HUES6 (cell line): ENCODE results near the gene CTR9.

Experiments used
- H3K27ac ChIP-seq: 2 replicates; pipeline ENCODE4 v1.7.0; 2013; ENCODE audit warnings: low read depth, mild to moderate bottlenecking, low read length, inconsistent platforms
- H3K27me3 ChIP-seq: 2 replicates; pipeline ENCODE4 v1.6.1; 2013; ENCODE audit warnings: low read length; ENCODE audit not compliant: control insufficient read depth, insufficient read depth
- H3K36me3 ChIP-seq: 2 replicates; pipeline ENCODE4 v1.6.1; 2013; ENCODE audit warnings: low read length; ENCODE audit not compliant: control insufficient read depth, insufficient read depth
- H3K4me1 ChIP-seq: 2 replicates; pipeline ENCODE4 v1.6.1; 2013; ENCODE audit warnings: low read length; ENCODE audit not compliant: control insufficient read depth, insufficient read depth
- H3K4me3 ChIP-seq: 2 replicates; pipeline ENCODE4 v1.5.1; 2013; ENCODE audit warnings: low read depth, low read length
- H3K9ac ChIP-seq: one replicate; pipeline ENCODE4 v1.6.1; 2013; ENCODE audit warnings: mild to moderate bottlenecking, low read length
- H3K9me3 ChIP-seq: 2 replicates; pipeline ENCODE4 v1.6.1; 2013; ENCODE audit warnings: low read depth, low read length; ENCODE audit not compliant: control insufficient read depth, insufficient read depth

The CTR9 gene

DNA sequence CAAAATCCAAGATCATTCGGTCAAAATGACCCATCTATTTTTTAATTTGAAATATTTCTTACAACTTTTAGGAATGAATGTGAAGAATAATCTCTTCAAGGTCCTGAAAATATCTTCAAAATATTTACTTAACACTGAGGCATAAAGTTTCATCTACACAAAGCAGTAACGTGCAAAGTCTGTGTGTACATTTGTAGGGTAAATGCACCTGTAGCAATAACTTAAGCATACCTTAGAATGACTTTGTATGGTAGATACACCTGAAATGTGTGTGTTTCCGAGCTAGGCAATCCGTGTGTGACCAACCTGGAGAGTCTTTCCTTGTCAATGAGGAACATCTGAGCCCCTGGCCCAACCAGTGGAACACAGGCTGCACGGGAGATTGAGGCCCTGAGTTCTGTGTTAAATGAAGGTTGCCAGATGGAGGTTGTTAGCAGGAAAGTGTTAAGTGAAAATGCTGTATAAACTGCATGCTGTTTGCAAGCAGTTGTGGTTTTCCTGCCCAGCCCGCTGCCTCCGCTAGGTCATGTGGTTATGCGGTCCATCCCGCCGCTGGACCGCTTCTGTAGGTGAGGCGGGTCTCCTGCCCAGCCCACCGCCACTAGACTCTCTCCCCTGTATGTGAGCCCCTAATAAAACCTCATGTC is 7.6 kb upstream of the CTR9 start:
- Histone ChIP-seq H3K27me3 (no peaks in the 10 kb centered on the region), H3K36me3 (no peaks in the 10 kb centered on the region), H3K4me3 (no peak overlapping the region), H3K9me3 (no peaks in the 10 kb centered on the region), H3K4me1 (no peaks in the 10 kb centered on the region), H3K9ac (no peak overlapping the region), H3K27ac (no peak overlapping the region)

DNA sequence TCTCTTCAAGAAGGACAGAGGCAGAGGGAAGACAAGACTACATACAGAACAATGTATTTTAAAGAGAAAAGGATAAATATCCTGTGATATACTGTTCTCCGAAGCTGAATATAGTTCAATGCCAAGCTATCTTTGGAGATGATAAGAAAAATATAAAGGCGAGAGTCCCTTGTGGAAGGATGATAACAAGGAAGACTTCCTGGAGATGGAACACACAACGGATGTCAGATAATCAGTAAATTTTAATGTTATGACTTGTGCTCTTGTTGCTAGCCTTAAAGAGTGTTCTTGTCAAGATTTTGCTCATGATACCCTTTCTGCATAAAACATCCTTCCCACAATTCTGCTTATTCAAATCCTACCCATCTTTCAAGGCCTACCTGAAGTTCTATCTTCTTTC is 6.8 kb upstream of the CTR9 start:
- no peak overlapping the region for H3K9ac ChIP-seq
- no peaks in the 10 kb centered on the region for H3K4me1 ChIP-seq
- no peak overlapping the region for H3K4me3 ChIP-seq
- no peaks in the 10 kb centered on the region for H3K36me3 ChIP-seq
- H3K27me3 ChIP-seq, result no peaks in the 10 kb centered on the region
- no peaks in the 10 kb centered on the region for H3K9me3 ChIP-seq
- H3K27ac ChIP-seq, result no peak overlapping the region

DNA sequence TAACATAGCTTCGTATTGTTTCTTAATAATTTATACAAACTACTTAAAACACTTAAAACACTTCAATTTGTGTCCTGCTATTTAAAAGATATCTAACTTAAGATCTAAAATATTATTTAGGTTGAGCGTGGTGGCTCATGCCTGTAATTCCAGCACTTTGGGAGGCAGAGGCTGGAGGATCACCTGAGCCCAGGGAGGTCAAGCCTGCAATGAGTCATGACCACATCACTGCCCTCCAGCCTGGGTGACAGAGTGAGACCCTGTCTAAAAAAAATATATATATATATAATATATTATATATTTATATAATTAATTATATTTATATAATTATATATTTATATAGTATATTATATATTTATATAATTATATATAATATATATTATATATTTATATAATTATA is 4.2 kb upstream of the CTR9 start:
- Histone ChIP-seq H3K9me3 (no peaks in the 10 kb centered on the region), H3K4me3 (no peak overlapping the region), H3K4me1 (0 out of 2 replicates have a peak, but pooled peaks cover under 1% of the 10 kb centered on the region), H3K36me3 (no peaks in the 10 kb centered on the region), H3K9ac (no peak overlapping the region), H3K27ac (no peak overlapping the region), H3K27me3 (no peaks in the 10 kb centered on the region)

DNA sequence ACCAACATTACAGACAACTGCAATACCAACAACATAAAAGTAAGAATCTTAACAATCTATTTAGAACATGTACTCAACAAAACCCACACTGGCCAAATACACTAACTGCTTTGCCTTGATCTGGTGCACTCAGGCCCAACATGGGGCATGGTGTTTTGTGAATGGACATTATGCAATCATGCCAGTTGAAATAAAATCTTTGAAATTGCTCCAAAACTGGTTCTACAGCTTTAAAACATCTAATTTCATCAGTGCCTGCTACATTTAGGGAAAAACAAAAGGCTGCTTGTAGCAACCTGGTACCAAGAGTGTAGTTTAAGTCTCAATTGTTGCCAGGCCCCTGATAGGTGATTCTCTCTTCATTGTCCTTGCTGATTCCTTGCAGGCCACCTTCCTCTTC is 3.3 kb upstream of the CTR9 start:
- Histone ChIP-seq H3K4me3 (no peak overlapping the region), H3K4me1 (peaks cover 6% of the 10 kb centered on the region; the same call in 1 of the 2 replicates), H3K36me3 (peaks cover 2% of the 10 kb centered on the region; the same call in 1 of the 2 replicates), H3K27me3 (no peaks in the 10 kb centered on the region), H3K9me3 (no peaks in the 10 kb centered on the region), H3K27ac (no peak overlapping the region), H3K9ac (no peak overlapping the region)

DNA sequence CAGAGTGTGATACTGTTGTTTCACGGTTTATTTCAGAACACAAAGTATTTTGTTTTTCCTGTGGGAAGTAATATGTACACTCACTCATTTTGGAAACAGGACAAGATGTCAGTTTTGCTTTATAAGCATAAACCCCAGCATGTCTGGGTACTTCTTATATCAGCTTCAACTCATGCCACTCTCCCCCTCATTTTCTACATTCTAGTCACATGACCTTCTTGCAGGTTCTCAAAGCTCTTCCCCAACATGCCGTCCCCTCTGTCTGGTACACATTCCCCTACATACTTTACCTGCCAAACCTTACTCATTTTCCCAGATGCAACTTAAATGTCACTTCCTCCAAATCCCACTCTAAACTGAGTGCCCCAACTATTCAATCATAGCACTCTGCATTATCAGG is 1.6 kb upstream of the CTR9 start:
- Histone ChIP-seq H3K4me3 (no peak overlapping the region), H3K9ac (no peak overlapping the region), H3K9me3 (no peaks in the 10 kb centered on the region), H3K27me3 (no peaks in the 10 kb centered on the region), H3K4me1 (peaks cover 6% of the 10 kb centered on the region; the same call in 1 of the 2 replicates), H3K36me3 (peaks cover 11% of the 10 kb centered on the region; the same call in 1 of the 2 replicates), H3K27ac (no peak overlapping the region)

DNA sequence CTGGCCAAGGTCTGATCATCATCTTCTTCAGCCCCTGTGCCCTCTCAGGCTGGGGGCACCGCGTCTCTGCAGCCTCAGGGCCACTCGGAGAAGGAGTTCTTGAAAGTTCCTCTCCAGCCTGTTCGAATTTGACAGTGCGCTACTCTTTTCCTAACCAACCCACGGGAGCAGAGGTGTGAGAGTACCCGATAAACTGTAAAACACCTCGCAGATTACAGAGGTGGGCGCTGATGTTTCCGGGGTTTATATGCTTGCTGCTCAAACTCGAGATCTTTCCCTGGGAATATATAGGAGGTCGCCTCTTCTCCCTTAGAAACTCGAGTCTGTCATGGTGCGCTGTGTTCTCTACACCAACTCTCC is 515 bp downstream of the CTR9 start:
- H3K36me3 ChIP-seq, result peaks cover 29% of the 10 kb centered on the region
- H3K4me1 ChIP-seq, result peaks cover 6% of the 10 kb centered on the region; the same call in 1 of the 2 replicates
- peak overlapping the region; percentile 87 for H3K9ac ChIP-seq
- no peak overlapping the region for H3K27ac ChIP-seq
- H3K27me3 ChIP-seq, result no peaks in the 10 kb centered on the region
- H3K4me3 ChIP-seq, result peak overlapping the region; percentile 95
- no peaks in the 10 kb centered on the region for H3K9me3 ChIP-seq

DNA sequence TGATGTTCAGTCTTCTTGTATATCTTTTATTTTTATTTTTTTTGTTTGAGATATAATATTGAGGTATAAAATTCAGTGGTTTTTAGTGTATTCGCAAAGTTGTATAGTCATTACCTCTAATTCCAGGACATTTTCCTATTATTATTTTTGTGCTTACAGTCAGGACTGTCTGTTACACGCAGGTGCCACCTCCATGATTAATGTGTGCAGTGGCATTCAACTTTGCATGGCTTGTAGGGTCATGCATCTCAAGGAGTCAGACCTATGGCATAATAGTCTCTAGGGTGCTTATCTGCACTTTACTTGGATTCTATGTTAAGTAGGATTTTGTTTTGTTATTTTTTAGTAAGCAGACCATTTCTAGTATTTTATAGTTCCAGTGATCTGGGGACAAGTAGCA is 1.0 kb downstream of the CTR9 start:
- no peak overlapping the region for H3K9ac ChIP-seq
- no peaks in the 10 kb centered on the region for H3K27me3 ChIP-seq
- peaks cover 6% of the 10 kb centered on the region; the same call in 1 of the 2 replicates for H3K4me1 ChIP-seq
- H3K4me3 ChIP-seq, result peak overlapping the region; percentile 95
- H3K9me3 ChIP-seq, result no peaks in the 10 kb centered on the region
- H3K27ac ChIP-seq, result no peak overlapping the region
- peaks cover 34% of the 10 kb centered on the region for H3K36me3 ChIP-seq

DNA sequence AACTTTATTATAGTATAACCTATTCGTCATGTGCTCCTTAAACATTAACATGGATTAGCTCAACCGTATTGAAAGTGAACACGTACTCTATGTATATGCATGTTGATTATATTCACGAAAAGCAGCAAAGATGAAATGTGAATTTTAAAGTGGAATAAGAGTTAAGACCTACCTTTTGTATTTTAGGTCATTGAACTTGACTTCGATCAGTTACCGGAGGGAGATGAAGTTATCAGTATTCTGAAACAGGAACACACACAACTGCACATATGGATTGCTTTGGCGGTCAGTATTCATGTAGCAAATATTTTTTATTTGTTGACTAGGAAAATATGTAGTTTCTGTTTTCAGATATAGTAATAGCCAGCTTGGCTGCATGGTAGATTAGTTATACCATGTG is 1.4 kb downstream of the CTR9 start:
- Histone ChIP-seq H3K27ac (no peak overlapping the region), H3K4me3 (peak overlapping the region; percentile 95), H3K9ac (no peak overlapping the region)

DNA sequence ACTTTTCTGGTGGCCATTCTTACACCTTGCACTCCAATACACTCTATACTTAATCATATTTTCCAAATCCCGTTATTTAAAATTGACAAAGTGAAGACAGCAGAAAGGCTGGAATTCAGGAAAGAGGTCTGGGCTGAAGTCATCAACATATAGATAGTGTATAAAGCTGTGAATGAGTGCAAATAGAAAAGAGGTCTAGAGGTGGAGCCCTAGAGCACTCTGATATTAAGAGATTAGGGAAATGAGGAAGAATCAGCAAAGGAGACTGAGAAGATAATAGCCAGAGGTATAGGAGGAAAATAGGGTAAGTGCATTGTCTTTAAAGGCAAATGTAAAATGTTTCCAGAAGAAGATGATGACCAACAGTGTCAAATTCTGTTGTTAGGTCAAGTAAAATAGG is 7.9 kb downstream of the CTR9 start:
- no peaks in the 10 kb centered on the region for H3K27me3 ChIP-seq
- no peaks in the 10 kb centered on the region for H3K4me1 ChIP-seq
- H3K27ac ChIP-seq, result no peak overlapping the region
- H3K9ac ChIP-seq, result no peak overlapping the region
- no peaks in the 10 kb centered on the region for H3K9me3 ChIP-seq
- H3K4me3 ChIP-seq, result no peak overlapping the region
- H3K36me3 ChIP-seq, result peaks cover 87% of the 10 kb centered on the region

More for the DNA sequence above, 1.4 kb downstream of the CTR9 start:
- Histone ChIP-seq H3K4me1 (peaks cover 6% of the 10 kb centered on the region; the same call in 1 of the 2 replicates), H3K9me3 (no peaks in the 10 kb centered on the region), H3K27me3 (no peaks in the 10 kb centered on the region), H3K36me3 (peaks cover 38% of the 10 kb centered on the region)

DNA sequence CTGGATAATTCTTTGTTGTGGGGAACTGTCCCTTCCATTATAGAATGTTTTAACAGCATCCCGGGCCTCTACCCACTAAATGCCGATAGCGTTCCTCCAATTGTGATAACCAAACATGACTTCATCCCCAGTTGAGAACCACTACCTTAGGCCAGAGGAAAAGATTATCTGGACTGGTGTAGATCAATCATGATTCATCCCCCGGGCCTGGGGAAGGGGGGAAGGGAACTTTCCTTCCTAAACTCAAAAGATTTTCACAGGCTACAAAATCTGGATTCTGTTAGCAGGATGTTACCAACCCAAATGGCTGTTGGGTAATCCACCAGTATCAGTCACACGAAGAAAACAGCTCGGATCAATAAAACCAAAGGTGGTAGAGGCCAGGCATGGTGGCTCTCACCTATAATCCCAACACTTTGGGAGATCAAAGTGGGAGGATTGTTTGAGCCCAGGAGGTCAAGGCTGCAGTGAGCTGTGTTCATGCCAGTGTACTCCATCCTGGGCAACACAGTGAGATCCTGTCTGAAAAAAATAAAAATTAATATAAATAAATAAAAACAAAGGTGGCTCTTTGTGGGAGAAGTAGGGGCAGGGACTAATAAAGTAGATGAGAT is 10.1 kb downstream of the CTR9 start:
- H3K27ac ChIP-seq, result no peak overlapping the region
- H3K36me3 ChIP-seq, result peaks cover 91% of the 10 kb centered on the region
- H3K4me1 ChIP-seq, result 0 out of 2 replicates have a peak, but pooled peaks cover 3% of the 10 kb centered on the region
- H3K4me3 ChIP-seq, result no peak overlapping the region
- no peaks in the 10 kb centered on the region for H3K27me3 ChIP-seq
- no peaks in the 10 kb centered on the region for H3K9me3 ChIP-seq
- H3K9ac ChIP-seq, result no peak overlapping the region

DNA sequence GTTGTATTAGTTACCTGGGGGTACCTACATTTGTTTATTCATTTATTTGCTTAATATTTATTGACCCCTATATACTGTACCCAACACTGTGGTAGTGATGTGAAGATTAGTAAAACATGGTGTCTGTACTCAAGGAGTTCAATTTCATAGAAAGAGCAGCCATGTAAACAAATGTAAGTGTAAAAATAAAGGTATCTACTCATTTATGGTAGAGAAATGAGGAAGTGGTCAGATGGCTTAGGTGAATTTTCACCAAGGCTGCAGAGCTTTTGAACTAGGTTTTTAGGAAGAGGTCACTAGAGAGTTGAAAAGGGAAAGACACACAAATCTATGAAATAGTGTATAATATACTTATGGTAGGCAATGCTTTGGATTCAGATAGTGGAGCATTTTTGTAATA is 11.1 kb downstream of the CTR9 start:
- H3K36me3 ChIP-seq, result peaks cover 83% of the 10 kb centered on the region
- H3K27me3 ChIP-seq, result no peaks in the 10 kb centered on the region

More for the DNA sequence above, 11.1 kb downstream of the CTR9 start:
- Histone ChIP-seq H3K9me3 (no peaks in the 10 kb centered on the region), H3K4me3 (no peak overlapping the region), H3K27ac (no peak overlapping the region), H3K4me1 (peaks cover 7% of the 10 kb centered on the region; the same call in 1 of the 2 replicates), H3K9ac (no peak overlapping the region)
